Gastroesophageal sphincter (tissue), 4 donors: ENCODE measurements around the gene DMD. TPM values are rescaled to one million over a fixed set of nuclear protein-coding genes. Genes with fewer than 3 reads are reported as not detected.

ENCODE experiments used
- ATAC-seq: fragments of 150-250 bp; one replicate; pipeline ENCODE4 v1.9.1; 2016; ENCODE audit warnings: mild to moderate bottlenecking, moderate library complexity
- H3K27ac ChIP-seq, 4 donors: fragments of 200-600 bp; sonication (generic) in 3 of 4; 1 replicate in 3 of 4; 2 replicates in 1 of 4; pipeline ENCODE4 v1.5.1; 2016 to 2019
- H3K27me3 ChIP-seq: fragments of 200-600 bp; sonication (generic); one replicate; pipeline ENCODE4 v1.5.1; 2019
- H3K36me3 ChIP-seq, 2 donors: fragments of 200-600 bp; sonication (generic); one replicate each; pipeline ENCODE4 v1.5.1; 2019; ENCODE audit warnings: control low read depth in 1 of 2
- H3K4me1 ChIP-seq, 3 donors: fragments of 200-600 bp; sonication (generic); 1 replicate in 2 of 3; 2 replicates in 1 of 3; pipeline ENCODE4 v1.5.1; 2016 to 2019; ENCODE audit warnings: control low read depth in 2 of 3
- H3K4me3 ChIP-seq, 2 donors: fragments of 200-600 bp; sonication (generic); one replicate each; pipeline ENCODE4 v1.5.1; 2019; ENCODE audit warnings: mild to moderate bottlenecking in 1 of 2, moderate library complexity in 1 of 2
- H3K9me3 ChIP-seq, 3 donors: fragments of 200-600 bp; sonication (generic); one replicate each; pipeline ENCODE4 v1.5.1; 2017 to 2019; ENCODE audit warnings: control low read depth in 2 of 3
- CTCF ChIP-seq, 4 experiments: fragments of 200-600 bp in 2 of 4; fragments of 450-650 bp in 2 of 4; sonication (generic) in 1 of 4; IDR thresholded peaks; one replicate each; pipeline ENCODE4 v1.5.1; 2017 to 2019; ENCODE audit warnings: antibody characterized with exemption in 4 of 4, mild to moderate bottlenecking in 2 of 4, moderate library complexity in 2 of 4
- EP300 ChIP-seq: sonication (generic); formaldehyde crosslinking; IDR thresholded peaks from one replicate; pipeline ENCODE4 v1.6.1; 2017; ENCODE audit warnings: antibody characterized with exemption, mild to moderate bottlenecking
- POLR2A ChIP-seq, 2 donors: fragments of 450-650 bp; IDR thresholded peaks; one replicate each; pipeline ENCODE4 v1.6.1; 2017; ENCODE audit warnings: antibody characterized with exemption in 2 of 2, mild to moderate bottlenecking in 2 of 2, moderate library complexity in 1 of 2
- POLR2AphosphoS5 ChIP-seq: sonication (generic); formaldehyde crosslinking; IDR thresholded peaks from one replicate; pipeline ENCODE4 v1.6.1; 2017; ENCODE audit warnings: antibody characterized with exemption
- WGBS, 2 donors: methylation state at CpG; one replicate each; pipeline ENCODE4 v1.1.5; 2018; ENCODE audit warnings: low coverage in 1 of 2; 5-methylcytosine and 5-hydroxymethylcytosine counted together
- total RNA-seq, 4 donors: library from RNA; depleted of rRNA; stranded (reverse); fragments of >200 nt; gene quantifications; one replicate each; pipeline ENCODE4 v1.1.0, GENCODE V29; 2016

DMD gene
- total RNA-seq, 4 donors from 2014 or later, result 111 to 225 (median 183) TPM

GRCh38 chrX:31449965-31450364 lies 1761.4 kb downstream of the DMD start:
- no peaks in the 10 kb centered on the region for H3K27me3 ChIP-seq
- no peak for ATAC-seq
- TF ChIP-seq POLR2A (IDR thresholded peaks at IDR 0.05) (no peak), CTCF (IDR thresholded peaks at IDR 0.05) (no peak), POLR2AphosphoS5 (no peak), EP300 (no peak)
- H3K27ac ChIP-seq, result no peak overlapping the region
- WGBS, 2 donors, result 0 to 32% methylated on average over 1 to 4 of the region's 4 CpGs
- H3K4me1 ChIP-seq, result peaks cover 0 to 6% (median 0%) of the 10 kb centered on the region in 3 donors
- no peaks in the 10 kb centered on the region for H3K36me3 ChIP-seq
- no peaks in the 10 kb centered on the region for H3K9me3 ChIP-seq
- H3K4me3 ChIP-seq, result no peak overlapping the region

GRCh38 chrX:31449081-31449480 lies 1762.3 kb downstream of the DMD start:
- ATAC-seq, result no peak
- Histone ChIP-seq H3K27me3 (no peaks in the 10 kb centered on the region), H3K9me3 (no peaks in the 10 kb centered on the region), H3K4me3 (no peak overlapping the region), H3K4me1 (peaks cover 0 to 6% (median 0%) of the 10 kb centered on the region in 3 donors), H3K27ac (no peak overlapping the region), H3K36me3 (no peaks in the 10 kb centered on the region)
- 81 to 86% methylated on average over 1 to 2 of the region's 3 CpGs for WGBS, 2 donors
- no peak for TF ChIP-seq CTCF (IDR thresholded peaks at IDR 0.05)
- TF ChIP-seq POLR2AphosphoS5, result no peak
- no peak for TF ChIP-seq POLR2A (IDR thresholded peaks at IDR 0.05)
- no peak for TF ChIP-seq EP300

- no peak for TF ChIP-seq POLR2A (IDR thresholded peaks at IDR 0.05)
- TF ChIP-seq POLR2AphosphoS5, result no peak
- no peak for TF ChIP-seq CTCF (IDR thresholded peaks at IDR 0.05)
- no peak for TF ChIP-seq EP300
- Histone ChIP-seq H3K27me3 (no peaks in the 10 kb centered on the region), H3K4me3 (no peak overlapping the region), H3K4me1 (peaks cover 0 to 5% (median 0%) of the 10 kb centered on the region in 3 donors), H3K36me3 (no peaks in the 10 kb centered on the region), H3K9me3 (no peaks in the 10 kb centered on the region), H3K27ac (no peak overlapping the region)
- no peak for ATAC-seq
- WGBS, 2 donors, result 78% methylated on average over 4 of the region's 4 CpGs; no CpG with 5 or more reads in 1 of the 2 donors
Observed at GRCh38 chrX:31445542-31445941, 1765.8 kb downstream of the DMD start.

GRCh38 chrX:31443654-31444053 lies 1767.7 kb downstream of the DMD start:
- Histone ChIP-seq H3K27me3 (no peaks in the 10 kb centered on the region), H3K4me1 (no peaks in the 10 kb centered on the region), H3K36me3 (no peaks in the 10 kb centered on the region), H3K4me3 (no peak overlapping the region), H3K9me3 (no peaks in the 10 kb centered on the region), H3K27ac (no peak overlapping the region)
- 89 to 96% methylated on average over 3 to 8 of the region's 8 CpGs for WGBS, 2 donors
- TF ChIP-seq EP300, result no peak
- TF ChIP-seq POLR2A (IDR thresholded peaks at IDR 0.05), result no peak
- no peak for TF ChIP-seq POLR2AphosphoS5
- no peak for TF ChIP-seq CTCF (IDR thresholded peaks at IDR 0.05)
- no peak for ATAC-seq

GRCh38 chrX:31440546-31440945 lies 1770.8 kb downstream of the DMD start:
- Histone ChIP-seq H3K36me3 (no peaks in the 10 kb centered on the region), H3K4me3 (no peak overlapping the region), H3K27me3 (no peaks in the 10 kb centered on the region), H3K4me1 (no peaks in the 10 kb centered on the region), H3K27ac (no peak overlapping the region), H3K9me3 (no peaks in the 10 kb centered on the region)
- no peak for ATAC-seq
- WGBS, 2 donors, result 78% methylated on average over 2 of the region's 2 CpGs; no CpG with 5 or more reads in 1 of the 2 donors
- TF ChIP-seq CTCF (IDR thresholded peaks at IDR 0.05) (no peak), POLR2A (IDR thresholded peaks at IDR 0.05) (no peak), EP300 (no peak)
